T-helper 2 cell treated with Interferon-gamma antibody and Interleukin-4, amounts not matched to agents 5 μg/mL and 100 μg/mL, for 36 hours (primary cell): Measurements from ENCODE around the gene SYT15B.
"Not testable (repeated sequence)": the region's sequence is repeated elsewhere in the genome, so short reads cannot be mapped to it uniquely, and the experiment has no call there.

Experiments
- DNase-seq: peaks from one replicate; pipeline ENCODE4 v3.0.0; 2021; ENCODE audit warnings: low spot score
- H3K27ac Mint-ChIP-seq: one replicate; pipeline ENCODE4 v1.8.0; 2021; ENCODE audit warnings: mild to moderate bottlenecking, mixed read lengths
- H3K27me3 Mint-ChIP-seq: one replicate; pipeline ENCODE4 v1.8.0; 2021; ENCODE audit warnings: low read depth, mixed read lengths
- H3K36me3 Mint-ChIP-seq: one replicate; pipeline ENCODE4 v1.8.0; 2021; ENCODE audit warnings: low read depth, mixed read lengths
- H3K4me1 Mint-ChIP-seq: one replicate; pipeline ENCODE4 v1.8.0; 2021; ENCODE audit warnings: low read depth, mixed read lengths
- H3K4me3 Mint-ChIP-seq: one replicate; pipeline ENCODE4 v1.8.0; 2022; ENCODE audit warnings: mild to moderate bottlenecking, moderate library complexity, mixed read lengths
- H3K9me3 Mint-ChIP-seq: one replicate; pipeline ENCODE4 v1.8.0; 2021; ENCODE audit warnings: mixed read lengths

SYT15B gene

DNA sequence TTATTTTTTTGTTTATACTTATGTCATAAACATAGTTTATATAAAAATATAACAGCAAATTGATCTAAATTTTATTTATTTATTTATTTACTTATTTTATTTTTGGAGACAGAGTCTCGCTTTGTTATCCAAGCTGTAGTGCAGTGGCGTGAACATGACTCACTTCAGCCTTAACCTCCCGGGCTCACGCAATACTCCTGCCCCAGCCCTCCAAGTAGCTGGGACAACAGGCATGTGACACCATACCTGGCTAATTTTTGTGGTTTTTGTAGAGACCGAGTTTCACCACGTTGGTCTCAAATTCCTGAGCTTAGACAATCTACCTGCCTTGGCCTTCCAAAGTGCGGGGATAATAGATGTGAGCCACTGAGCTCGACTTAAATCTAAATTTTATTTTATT is 13.0 kb downstream of the SYT15B start:
- not testable (repeated sequence) for H3K36me3 Mint-ChIP-seq, H3K4me1 Mint-ChIP-seq, DNase-seq, H3K4me3 Mint-ChIP-seq, H3K9me3 Mint-ChIP-seq, H3K27me3 Mint-ChIP-seq, H3K27ac Mint-ChIP-seq

DNA sequence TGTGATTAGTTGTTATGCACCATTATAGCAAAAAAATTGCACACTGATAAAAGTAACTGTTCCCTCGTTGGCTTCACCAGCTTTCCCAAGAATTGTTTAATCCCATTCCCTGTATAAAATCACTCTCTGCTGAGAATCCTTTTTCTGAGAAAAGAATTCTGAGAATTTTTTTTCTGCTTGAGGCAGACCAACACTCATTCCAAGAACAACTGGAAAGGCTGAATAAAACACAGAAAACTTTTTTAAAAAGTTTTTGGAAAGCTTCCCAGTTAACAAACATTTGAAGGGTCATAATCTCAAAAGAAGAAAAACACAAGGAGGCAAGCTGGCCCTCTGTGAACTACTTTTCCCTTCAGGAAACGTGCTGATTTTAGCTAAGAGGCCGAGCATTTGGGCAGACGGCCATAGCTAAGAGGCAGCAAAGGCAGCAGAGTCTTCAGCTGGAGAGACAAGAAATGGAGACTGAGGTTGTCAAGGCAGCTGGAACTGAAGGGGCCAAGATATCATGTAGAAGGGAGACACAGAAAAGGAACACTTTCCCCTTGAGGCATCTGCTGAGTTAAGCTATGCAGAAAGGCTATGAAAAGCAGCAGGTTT is 16.5 kb downstream of the SYT15B start:
- H3K4me1 Mint-ChIP-seq, DNase-seq, H3K9me3 Mint-ChIP-seq, H3K27me3 Mint-ChIP-seq, H3K27ac Mint-ChIP-seq, H3K4me3 Mint-ChIP-seq, H3K36me3 Mint-ChIP-seq: not testable (repeated sequence)

DNA sequence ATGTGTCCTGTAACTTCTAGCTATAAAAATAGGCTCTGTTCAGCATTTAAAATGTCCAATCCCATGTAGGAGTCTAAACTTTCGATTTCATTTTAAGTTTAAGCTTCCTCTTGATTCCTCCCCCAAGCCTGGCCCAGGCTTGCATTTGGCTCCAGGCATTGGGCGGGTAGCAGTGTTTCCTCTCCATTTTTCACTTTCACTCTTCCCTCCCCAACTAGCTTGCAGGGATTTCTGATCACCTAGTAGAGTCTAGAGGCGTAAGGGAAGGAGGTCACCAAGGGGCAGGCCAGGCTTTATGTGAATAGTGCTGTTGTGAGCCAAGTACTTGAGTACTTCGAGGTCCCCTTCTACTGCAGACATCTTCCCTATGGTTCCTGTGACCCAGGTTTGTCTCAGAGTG is 18.5 kb downstream of the SYT15B start:
- H3K4me3 Mint-ChIP-seq, H3K27ac Mint-ChIP-seq, H3K27me3 Mint-ChIP-seq, DNase-seq, H3K36me3 Mint-ChIP-seq, H3K9me3 Mint-ChIP-seq, H3K4me1 Mint-ChIP-seq: not testable (repeated sequence)

DNA sequence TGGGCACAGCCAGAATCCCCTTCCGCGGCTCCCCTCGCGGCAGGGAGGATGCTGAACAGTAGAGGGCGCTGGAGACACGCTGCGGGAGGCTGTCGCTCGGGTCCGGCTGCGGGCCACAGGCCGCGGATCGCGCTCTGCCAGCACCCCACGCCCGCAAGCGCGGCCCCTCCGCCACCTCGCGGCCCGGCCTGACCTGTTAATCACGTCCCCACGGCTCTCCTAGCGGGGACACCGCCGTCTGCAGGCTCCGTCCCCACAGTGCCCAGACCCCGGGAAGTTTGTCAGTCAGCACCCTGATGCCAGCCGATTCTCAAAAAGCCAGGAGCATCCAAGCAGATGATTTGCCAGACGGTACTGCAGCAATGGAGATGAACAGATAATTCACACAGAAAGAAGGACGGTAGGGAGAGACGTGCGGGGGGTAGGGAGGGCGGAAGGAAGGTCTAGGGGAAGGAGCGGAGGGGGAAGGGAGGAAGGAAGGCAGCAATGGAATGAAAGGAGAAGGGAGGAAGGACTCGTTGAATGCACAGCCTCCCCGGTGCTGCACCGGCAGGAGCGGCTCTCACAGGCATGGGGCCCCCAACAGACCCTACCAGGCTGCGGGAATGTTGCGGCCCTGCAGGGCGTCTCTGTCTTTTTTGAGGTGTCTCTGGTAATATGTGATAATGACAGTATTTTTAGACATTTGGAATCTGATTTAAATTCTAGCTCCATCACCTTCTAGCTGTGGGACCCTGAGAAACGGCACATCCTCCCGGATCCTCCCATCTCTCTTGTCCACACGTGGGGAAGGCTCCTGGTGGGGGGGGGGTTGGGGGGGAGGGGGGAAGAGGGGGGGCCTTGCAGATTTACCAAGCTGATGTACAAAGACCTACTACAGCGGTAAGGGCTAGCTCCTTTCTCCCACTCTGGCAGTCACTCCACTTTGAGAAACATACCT is 19.5 kb downstream of the SYT15B start:
- H3K4me1 Mint-ChIP-seq, H3K27me3 Mint-ChIP-seq, H3K9me3 Mint-ChIP-seq, H3K36me3 Mint-ChIP-seq, H3K27ac Mint-ChIP-seq: not testable (repeated sequence)
- peak; percentile 48 for DNase-seq
- peak overlapping the region; percentile 29 for H3K4me3 Mint-ChIP-seq

DNA sequence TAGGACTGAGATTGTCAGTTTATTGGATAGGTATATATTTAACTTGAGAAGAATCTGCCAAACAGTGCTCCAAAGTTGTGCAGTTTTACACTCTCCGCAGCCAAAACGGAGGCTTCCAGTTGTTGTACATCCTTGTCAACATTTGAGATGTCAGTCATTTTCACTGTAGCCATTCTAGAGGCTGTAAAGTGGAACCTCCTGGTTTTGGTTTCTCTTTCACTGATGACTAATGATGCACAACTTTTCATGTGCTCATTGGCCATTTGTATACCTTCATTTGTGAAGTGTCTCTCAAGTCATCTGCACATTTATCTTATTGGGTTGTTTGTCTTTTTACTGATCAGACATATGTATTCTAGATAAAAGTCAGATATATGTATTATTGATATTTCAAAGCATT is 22.5 kb downstream of the SYT15B start:
- H3K27ac Mint-ChIP-seq, DNase-seq: not testable (repeated sequence)

DNA sequence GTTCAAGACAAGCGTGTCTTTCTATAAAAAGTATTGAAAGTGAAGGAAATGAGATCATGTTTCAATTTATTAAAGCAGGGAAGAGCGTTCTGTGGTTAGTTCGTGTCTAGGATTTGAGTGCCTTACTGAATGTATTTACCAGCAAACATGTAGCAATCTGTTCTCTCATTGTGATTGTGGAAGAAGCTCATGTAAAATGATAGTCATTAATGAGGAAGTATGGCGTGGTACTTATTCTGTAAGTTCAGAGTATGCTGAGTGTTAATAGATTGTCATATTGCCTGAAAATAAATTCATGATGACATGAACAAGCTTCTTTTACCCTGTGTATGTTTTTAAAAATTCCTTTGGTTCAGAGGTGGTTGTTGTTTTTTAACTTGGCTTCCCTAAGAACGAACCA is 32.5 kb downstream of the SYT15B start:
- not testable (repeated sequence) for H3K36me3 Mint-ChIP-seq, H3K27ac Mint-ChIP-seq, H3K27me3 Mint-ChIP-seq, H3K9me3 Mint-ChIP-seq, H3K4me3 Mint-ChIP-seq, DNase-seq, H3K4me1 Mint-ChIP-seq

More for the DNA sequence above, 22.5 kb downstream of the SYT15B start:
- H3K36me3 Mint-ChIP-seq, H3K4me1 Mint-ChIP-seq, H3K9me3 Mint-ChIP-seq, H3K27me3 Mint-ChIP-seq, H3K4me3 Mint-ChIP-seq: not testable (repeated sequence)

DNA sequence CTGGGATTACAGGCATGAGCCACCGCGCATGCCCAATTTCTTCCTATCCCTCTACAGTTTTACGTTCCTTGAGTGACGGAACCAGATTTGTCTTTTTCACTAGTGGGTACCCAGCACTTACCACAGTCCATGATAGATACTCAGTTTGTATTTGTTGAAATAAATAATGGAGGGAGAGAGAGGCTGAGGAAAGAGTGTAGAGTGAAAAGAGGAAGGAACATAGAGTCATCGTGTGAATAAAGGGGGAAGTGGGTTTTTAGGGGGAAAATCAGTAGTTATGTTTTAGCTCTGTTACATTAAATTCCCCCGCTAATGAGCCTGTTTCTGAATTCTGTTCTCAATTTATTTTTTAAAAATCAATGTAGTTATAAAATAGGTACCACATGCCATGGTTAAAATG is 37.7 kb downstream of the SYT15B start:
- not testable (repeated sequence) for H3K9me3 Mint-ChIP-seq, DNase-seq, H3K4me1 Mint-ChIP-seq, H3K36me3 Mint-ChIP-seq, H3K27ac Mint-ChIP-seq, H3K27me3 Mint-ChIP-seq, H3K4me3 Mint-ChIP-seq

DNA sequence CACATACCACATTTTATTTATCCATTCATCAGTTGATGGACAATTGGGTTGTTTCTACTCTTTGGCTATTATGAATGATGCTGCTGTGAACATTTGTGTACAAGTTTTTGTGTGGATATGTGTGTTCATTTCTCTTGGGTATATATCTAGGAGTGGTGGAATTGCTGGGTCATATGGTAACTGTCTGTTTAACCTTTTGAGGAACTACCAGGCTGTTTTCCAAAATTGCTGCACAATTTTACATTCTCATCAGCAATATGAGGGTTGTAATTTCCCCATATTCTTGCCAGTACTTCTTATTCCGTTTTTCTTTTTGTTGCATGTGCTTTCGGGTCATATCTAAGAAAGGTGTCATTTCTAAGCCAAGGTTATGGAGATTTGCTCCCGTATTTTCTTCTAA is 38.3 kb downstream of the SYT15B start:
- H3K27ac Mint-ChIP-seq, DNase-seq, H3K27me3 Mint-ChIP-seq, H3K4me1 Mint-ChIP-seq, H3K9me3 Mint-ChIP-seq, H3K36me3 Mint-ChIP-seq, H3K4me3 Mint-ChIP-seq: not testable (repeated sequence)

DNA sequence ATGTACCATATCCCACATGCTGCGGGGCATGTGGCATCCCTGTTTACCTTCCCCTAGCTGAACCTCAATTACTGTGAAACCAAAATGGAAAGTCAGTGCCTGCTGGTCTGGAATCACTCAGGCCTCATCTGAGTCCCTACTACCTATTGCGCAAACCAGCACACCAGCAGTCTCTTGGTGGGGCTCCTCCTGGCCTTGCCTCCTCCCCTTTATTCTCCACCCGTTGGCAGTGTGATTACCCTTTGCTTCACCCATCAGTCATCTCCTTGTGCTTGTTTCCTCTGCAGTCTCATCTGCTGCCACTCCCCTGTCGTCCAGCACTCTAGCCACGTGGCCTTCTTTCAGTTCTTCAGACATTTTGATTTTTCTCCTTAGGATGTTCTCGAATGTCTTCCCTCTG is 39.3 kb downstream of the SYT15B start:
- not testable (repeated sequence) for H3K36me3 Mint-ChIP-seq, H3K4me1 Mint-ChIP-seq, H3K9me3 Mint-ChIP-seq, H3K27ac Mint-ChIP-seq, DNase-seq, H3K27me3 Mint-ChIP-seq, H3K4me3 Mint-ChIP-seq

DNA sequence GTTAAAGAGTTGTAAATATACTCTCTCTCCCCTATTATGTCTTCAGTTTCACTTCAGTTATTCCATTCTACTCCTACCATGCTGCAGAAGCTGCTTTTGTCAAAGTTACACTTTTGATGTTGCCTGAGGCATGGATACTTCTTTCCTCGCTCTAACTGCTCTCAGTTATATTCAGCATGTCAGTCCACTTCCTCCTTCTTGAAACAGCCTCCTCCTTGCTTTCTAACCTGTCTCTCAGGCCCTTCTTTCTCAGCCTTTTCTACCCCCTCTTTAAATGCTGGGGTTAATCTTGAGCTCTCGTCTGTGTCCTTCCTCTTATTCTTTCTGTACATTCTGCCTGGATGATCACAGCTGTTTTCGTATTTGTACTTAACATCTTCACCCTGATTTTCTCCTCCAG is 40.0 kb downstream of the SYT15B start:
- not testable (repeated sequence) for H3K9me3 Mint-ChIP-seq, H3K4me1 Mint-ChIP-seq, H3K27me3 Mint-ChIP-seq, DNase-seq, H3K36me3 Mint-ChIP-seq, H3K27ac Mint-ChIP-seq, H3K4me3 Mint-ChIP-seq

DNA sequence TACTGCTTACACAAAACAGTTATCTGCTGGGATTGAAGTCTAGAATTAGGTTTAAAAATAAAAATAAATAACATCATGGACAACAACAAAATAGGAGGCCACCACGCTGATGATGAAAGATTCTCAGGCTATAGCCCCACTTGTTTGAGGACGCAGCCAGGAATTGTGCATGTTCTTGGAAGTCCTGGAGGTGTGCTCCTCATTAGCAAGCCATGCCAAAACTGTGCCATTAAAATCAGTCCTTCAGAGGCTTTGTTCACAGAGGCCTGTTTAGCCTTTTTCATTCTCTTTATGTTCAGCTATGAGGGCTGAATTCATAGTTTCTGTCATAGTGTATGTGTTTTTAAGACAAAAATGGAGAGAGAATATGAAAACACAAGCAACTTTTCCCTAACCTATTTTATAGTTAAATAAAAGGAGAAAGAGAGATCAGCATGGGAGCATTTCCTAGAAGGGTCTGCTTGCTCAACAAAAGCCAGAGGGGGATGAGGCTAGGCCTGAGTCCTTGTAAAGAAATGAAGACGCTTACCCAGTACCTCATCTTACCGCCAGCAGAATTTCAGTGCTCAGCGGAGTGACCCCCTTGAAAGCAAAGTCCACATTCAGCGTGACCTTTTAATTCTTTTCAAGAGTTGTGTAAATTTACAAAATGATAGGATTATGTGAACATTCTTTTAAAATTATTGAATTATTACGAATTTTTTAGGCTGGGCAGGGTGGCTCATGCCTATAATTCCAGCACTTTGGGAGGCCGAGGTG is 46.2 kb downstream of the SYT15B start:
- H3K9me3 Mint-ChIP-seq, H3K27ac Mint-ChIP-seq, H3K27me3 Mint-ChIP-seq, DNase-seq, H3K4me1 Mint-ChIP-seq, H3K36me3 Mint-ChIP-seq, H3K4me3 Mint-ChIP-seq: not testable (repeated sequence)
